ENCODE results near the gene TMEM196. TPM values are rescaled to one million over a fixed set of nuclear protein-coding genes. Genes with fewer than 3 reads are reported as not detected.

TMEM196 gene
- total and polyA plus RNA-seq, 2 donors (not counting 1 experiment from before 2014, with no cell fraction given) = not detected

- no peak overlapping the region for H3K4me3 Mint-ChIP-seq
- H3K27ac Mint-ChIP-seq = no peak overlapping the region
- TF ChIP-seq EZH2 (IDR thresholded peaks at IDR 0.05; ENCODE audit: borderline replicate concordance, insufficient read depth, low read depth, low read length, poor library complexity, severe bottlenecking) = no peak
- peak; percentile 79 for TF ChIP-seq CTCF (IDR thresholded peaks at IDR 0.05)
- H3K9me3 ChIP-seq (ENCODE audit: control extremely low read depth in 1 of 3, control insufficient read depth in 2 of 3, insufficient read depth in 1 of 3, low read length in 2 of 3) = no peaks in the 10 kb centered on the region
- H2AFZ ChIP-seq (ENCODE audit: insufficient read depth, low read depth, low read length, poor library complexity, severe bottlenecking) = peak overlapping the region; percentile 1
- no peak overlapping the region for H3K4me3 ChIP-seq (ENCODE audit: control extremely low read depth in 1 of 5, extremely low read depth in 1 of 5, insufficient read depth in 1 of 5, low read depth in 2 of 5, low read length in 4 of 5)
- ChIA-PET CTCF (interaction anchor here (0.6 to 11.5 kb wide), 20 partner anchors 9 to 885 kb away, joined by 3 to 341 read pairs (median 8); no protein-coding TSS in a partner anchor), POLR2A (no interaction called here)
- H3K4me2 ChIP-seq (replicated peaks; ENCODE audit: low read depth, low read length, poor library complexity, severe bottlenecking) = no peak overlapping the region
- intact Hi-C loops (cut with micrococcal nuclease) = loop anchor here (1.0 to 2.0 kb wide), 2 partner anchors 597 to 885 kb away; no protein-coding TSS in a partner anchor
- peaks cover 14% of the 10 kb centered on the region for H3K4me1 Mint-ChIP-seq
- DNase-seq = peak; percentile 69
- H3K4me1 ChIP-seq (ENCODE audit: control insufficient read depth in 2 of 2, insufficient read depth in 2 of 2, low read length in 2 of 2) = peaks cover 6 to 7% of the 10 kb centered on the region in 2 donors
- H3K27me3 ChIP-seq (replicated peaks in 1 of 4; ENCODE audit: control extremely low read depth in 1 of 4, control insufficient read depth in 3 of 4, insufficient read depth in 4 of 4, low read length in 3 of 4) = no peaks in the 10 kb centered on the region
- no peak overlapping the region for H3K9ac ChIP-seq (ENCODE audit: low read length)
- H3K79me2 ChIP-seq (ENCODE audit: control insufficient read depth, insufficient read depth, low read length) = peaks cover 11% of the 10 kb centered on the region
- no peak overlapping the region for H3K27ac ChIP-seq (ENCODE audit: low read length in 2 of 2)
- no peaks in the 10 kb centered on the region for H3K36me3 ChIP-seq (replicated peaks in 1 of 2; ENCODE audit: control extremely low read depth in 1 of 2, control insufficient read depth in 1 of 2, extremely low read depth in 1 of 2, insufficient read depth in 2 of 2, low read length in 1 of 2)
- WGBS (ENCODE audit: insufficient coverage) = no CpG with 5 or more reads among the region's 1 CpG
- peaks cover 15% of the 10 kb centered on the region for H3K27me3 Mint-ChIP-seq
- H3K9me3 Mint-ChIP-seq (ENCODE audit: insufficient read depth) = no peaks in the 10 kb centered on the region
- no peaks in the 10 kb centered on the region for H4K20me1 ChIP-seq (ENCODE audit: control insufficient read depth, insufficient read depth, low read length, poor library complexity, severe bottlenecking)
- no peak for ATAC-seq (ENCODE audit: low read depth)
Measured at GRCh38 chr7:19713676-19714075, 59.7 kb downstream of the TMEM196 start.

- Histone ChIP-seq H3K9me3 (ENCODE audit: control extremely low read depth in 1 of 3, control insufficient read depth in 2 of 3, insufficient read depth in 1 of 3, low read length in 2 of 3) (no peaks in the 10 kb centered on the region), H2AFZ (ENCODE audit: insufficient read depth, low read depth, low read length, poor library complexity, severe bottlenecking) (peak overlapping the region; percentile 81), H4K20me1 (ENCODE audit: control insufficient read depth, insufficient read depth, low read length, poor library complexity, severe bottlenecking) (no peaks in the 10 kb centered on the region), H3K27ac (ENCODE audit: low read length in 2 of 2) (peak overlapping the region; percentile 87 to 88), H3K4me3 (ENCODE audit: control extremely low read depth in 1 of 5, extremely low read depth in 1 of 5, insufficient read depth in 1 of 5, low read depth in 2 of 5, low read length in 4 of 5) (peak overlapping the region in 4 of 5 experiments; percentile 82 to 95 (median 88)), H3K4me2 (replicated peaks; ENCODE audit: low read depth, low read length, poor library complexity, severe bottlenecking) (peak overlapping the region; percentile 83), H3K4me1 (ENCODE audit: control insufficient read depth in 2 of 2, insufficient read depth in 2 of 2, low read length in 2 of 2) (peaks cover 17 to 20% of the 10 kb centered on the region in 2 donors), H3K27me3 (replicated peaks in 1 of 4; ENCODE audit: control extremely low read depth in 1 of 4, control insufficient read depth in 3 of 4, insufficient read depth in 4 of 4, low read length in 3 of 4) (no peaks in the 10 kb centered on the region), H3K9ac (ENCODE audit: low read length) (peak overlapping the region; percentile 90), H3K79me2 (ENCODE audit: control insufficient read depth, insufficient read depth, low read length) (peaks cover 36% of the 10 kb centered on the region), H3K36me3 (replicated peaks in 1 of 2; ENCODE audit: control extremely low read depth in 1 of 2, control insufficient read depth in 1 of 2, extremely low read depth in 1 of 2, insufficient read depth in 2 of 2, low read length in 1 of 2) (no peaks in the 10 kb centered on the region)
- intact Hi-C loops (cut with micrococcal nuclease) = loop anchor here (1.0 to 5.0 kb wide), 5 partner anchors 45 to 1718 kb away; partner anchors contain the start of gene SP4
- ATAC-seq (ENCODE audit: low read depth) (no peak), DNase-seq (no peak)
- WGBS (ENCODE audit: insufficient coverage) = 59% methylated on average over 5 of the region's 6 CpGs
- H3K4me3 Mint-ChIP-seq = peak overlapping the region; percentile 96
- ChIA-PET POLR2A (no interaction called here), CTCF (interaction anchor here (0.6 to 11.5 kb wide), 15 partner anchors 16 to 1128 kb away, joined by 3 to 341 read pairs (median 4); partner anchors contain the start of genes ITGB8 and MACC1)
- peaks cover 41% of the 10 kb centered on the region for H3K4me1 Mint-ChIP-seq
- H3K27me3 Mint-ChIP-seq = peaks cover 3% of the 10 kb centered on the region
- peak overlapping the region; percentile 94 for H3K27ac Mint-ChIP-seq
- no peak for TF ChIP-seq EZH2 (IDR thresholded peaks at IDR 0.05; ENCODE audit: borderline replicate concordance, insufficient read depth, low read depth, low read length, poor library complexity, severe bottlenecking)
- peak; percentile 15 for TF ChIP-seq CTCF (IDR thresholded peaks at IDR 0.05)
- H3K9me3 Mint-ChIP-seq (ENCODE audit: insufficient read depth) = no peaks in the 10 kb centered on the region
Measured at GRCh38 chr7:19709249-19709578, 64.2 kb downstream of the TMEM196 start.
